Upper lobe of left lung (tissue), 4 donors: ENCODE results near the gene PLPP6.

Experiments used
- EP300 ChIP-seq, 4 donors: sonication (generic); formaldehyde crosslinking; IDR thresholded peaks; one replicate each; pipeline ENCODE4 v1.5.1; 2017; ENCODE audit warnings: antibody characterized with exemption in 4 of 4, control low read depth in 2 of 4
- POLR2A ChIP-seq, 4 donors: fragments of 450-650 bp; IDR thresholded peaks; one replicate each; pipeline ENCODE4 v1.5.1; 2016 to 2017; ENCODE audit warnings: antibody characterized with exemption in 4 of 4, mild to moderate bottlenecking in 2 of 4
- POLR2AphosphoS5 ChIP-seq, 2 donors: sonication (generic); formaldehyde crosslinking; IDR thresholded peaks; one replicate each; pipeline ENCODE4 v1.5.1; 2017; ENCODE audit warnings: antibody characterized with exemption in 2 of 2
- TF ChIP-seq, protein P1 (sequence below), 6 experiments: fragments of 450-650 bp in 4 of 6; fragments of 200-600 bp in 2 of 6; sonication (generic) in 2 of 6; IDR thresholded peaks; one replicate each; pipeline ENCODE4 v1.5.1; 2016 to 2019; ENCODE audit warnings: antibody characterized with exemption in 6 of 6

- TF ChIP-seq POLR2A (IDR thresholded peaks at IDR 0.05) (no peak), EP300 (IDR thresholded peaks at IDR 0.05) (no peak), POLR2AphosphoS5 (IDR thresholded peaks at IDR 0.05) (no peak)
- TF ChIP-seq, protein P1, sequence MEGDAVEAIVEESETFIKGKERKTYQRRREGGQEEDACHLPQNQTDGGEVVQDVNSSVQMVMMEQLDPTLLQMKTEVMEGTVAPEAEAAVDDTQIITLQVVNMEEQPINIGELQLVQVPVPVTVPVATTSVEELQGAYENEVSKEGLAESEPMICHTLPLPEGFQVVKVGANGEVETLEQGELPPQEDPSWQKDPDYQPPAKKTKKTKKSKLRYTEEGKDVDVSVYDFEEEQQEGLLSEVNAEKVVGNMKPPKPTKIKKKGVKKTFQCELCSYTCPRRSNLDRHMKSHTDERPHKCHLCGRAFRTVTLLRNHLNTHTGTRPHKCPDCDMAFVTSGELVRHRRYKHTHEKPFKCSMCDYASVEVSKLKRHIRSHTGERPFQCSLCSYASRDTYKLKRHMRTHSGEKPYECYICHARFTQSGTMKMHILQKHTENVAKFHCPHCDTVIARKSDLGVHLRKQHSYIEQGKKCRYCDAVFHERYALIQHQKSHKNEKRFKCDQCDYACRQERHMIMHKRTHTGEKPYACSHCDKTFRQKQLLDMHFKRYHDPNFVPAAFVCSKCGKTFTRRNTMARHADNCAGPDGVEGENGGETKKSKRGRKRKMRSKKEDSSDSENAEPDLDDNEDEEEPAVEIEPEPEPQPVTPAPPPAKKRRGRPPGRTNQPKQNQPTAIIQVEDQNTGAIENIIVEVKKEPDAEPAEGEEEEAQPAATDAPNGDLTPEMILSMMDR (IDR thresholded peaks at IDR 0.05): no peak
These were observed 7.6 kb upstream of the PLPP6 start for GRCh38 chr9:4654538-4654937.
